NCI-H1105 treated with DMSO at 0.1 percent for 48 hours (cell line): ENCODE results near the gene COPS8.

ENCODE experiments used
- DNase-seq: peaks from one replicate; lab custom pipeline; 2025; lab: John Stamatoyannopoulos, UW

COPS8 gene

DNA sequence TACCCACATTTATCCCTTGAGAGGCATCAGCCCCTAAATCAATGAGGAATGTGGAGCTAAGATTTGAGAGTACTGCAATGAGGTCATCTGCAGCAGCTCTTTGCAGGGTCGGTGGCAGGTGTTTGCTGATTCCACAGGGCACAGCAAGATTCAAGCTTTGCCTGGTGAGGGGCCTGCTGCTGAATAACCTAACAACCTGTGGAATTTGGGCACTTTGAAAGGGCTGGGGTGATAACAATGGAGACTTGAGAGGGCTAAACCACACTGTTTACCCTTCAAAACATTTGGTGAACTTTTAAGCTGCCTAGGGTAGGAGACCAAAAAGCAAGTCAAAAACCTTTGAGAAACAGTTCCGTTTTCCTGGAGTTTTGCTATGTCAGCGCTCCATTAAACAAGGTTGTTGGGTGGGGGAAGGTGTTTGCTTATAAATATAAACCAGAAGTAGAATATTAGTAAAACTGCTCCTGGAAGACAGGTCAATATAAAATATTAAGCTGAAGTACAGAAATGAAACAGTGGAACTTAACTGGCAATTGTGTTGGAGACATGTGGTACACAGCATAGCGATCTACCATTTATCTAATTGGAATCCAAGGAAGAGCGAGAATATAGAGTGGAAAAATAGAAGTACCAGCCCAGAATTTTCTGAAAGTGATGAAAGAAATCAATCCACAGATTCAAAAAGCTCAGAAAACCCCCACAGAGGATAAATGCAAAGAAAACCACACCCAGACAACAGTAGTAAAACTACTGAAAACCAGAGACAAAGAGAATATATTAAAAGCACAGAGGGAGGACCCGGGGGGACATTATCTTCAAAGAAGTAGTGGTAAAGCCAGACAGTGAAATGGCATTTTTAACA is 15.7 kb downstream of the COPS8 start:
- no peak for DNase-seq

DNA sequence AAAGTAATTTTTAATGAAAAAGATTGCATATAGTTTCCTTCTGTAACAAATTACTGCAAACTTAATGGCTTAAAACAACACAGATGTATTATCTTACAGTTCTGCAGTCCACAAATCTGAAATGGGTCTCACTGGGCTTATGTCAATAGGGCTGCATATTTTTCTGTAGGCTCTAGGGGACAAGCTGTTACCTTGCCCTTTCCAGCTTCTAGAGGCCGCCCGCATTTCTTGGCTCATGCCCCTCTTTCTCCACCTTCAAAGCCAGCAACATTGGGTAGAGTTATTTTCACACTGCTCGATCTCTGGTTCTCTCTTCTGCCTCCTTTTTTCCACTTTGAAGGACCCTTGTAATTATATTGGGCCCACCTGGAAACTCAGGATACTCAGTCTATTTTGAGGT is 16.7 kb downstream of the COPS8 start:
- DNase-seq, result no peak

DNA sequence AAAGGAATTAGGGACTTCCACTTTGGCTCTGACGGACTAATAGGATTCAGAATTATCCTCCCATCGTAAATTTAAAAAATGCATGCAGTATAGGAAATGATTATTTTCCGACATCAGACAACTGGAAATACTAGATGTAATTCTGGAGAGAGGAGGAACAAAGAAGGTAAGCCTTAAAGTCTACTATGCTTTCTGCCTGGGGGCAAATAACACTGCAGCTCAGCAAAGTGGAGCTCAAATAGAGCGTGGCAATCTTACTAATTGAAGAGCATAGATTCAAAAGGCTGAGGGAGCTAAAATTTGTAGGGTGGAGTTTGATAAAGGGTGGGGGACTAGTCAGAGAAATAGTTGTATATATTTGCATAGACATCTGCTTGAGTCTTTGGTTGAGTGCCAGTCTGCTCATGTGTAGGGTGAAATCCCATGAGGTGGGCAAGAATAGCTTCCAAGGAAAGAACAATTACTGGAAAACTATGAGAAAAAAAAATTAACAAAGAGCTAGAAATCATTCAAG is 23.8 kb downstream of the COPS8 start:
- no peak for DNase-seq

GRCh38 chr2:237113026-237113795 is 27.5 kb downstream of the COPS8 start:
- no peak for DNase-seq

- DNase-seq, result no peak
These were observed 30.2 kb downstream of the COPS8 start for GRCh38 chr2:237115870-237116269.

- DNase-seq, result no peak
These were observed 30.7 kb downstream of the COPS8 start for GRCh38 chr2:237116431-237116830.

DNA sequence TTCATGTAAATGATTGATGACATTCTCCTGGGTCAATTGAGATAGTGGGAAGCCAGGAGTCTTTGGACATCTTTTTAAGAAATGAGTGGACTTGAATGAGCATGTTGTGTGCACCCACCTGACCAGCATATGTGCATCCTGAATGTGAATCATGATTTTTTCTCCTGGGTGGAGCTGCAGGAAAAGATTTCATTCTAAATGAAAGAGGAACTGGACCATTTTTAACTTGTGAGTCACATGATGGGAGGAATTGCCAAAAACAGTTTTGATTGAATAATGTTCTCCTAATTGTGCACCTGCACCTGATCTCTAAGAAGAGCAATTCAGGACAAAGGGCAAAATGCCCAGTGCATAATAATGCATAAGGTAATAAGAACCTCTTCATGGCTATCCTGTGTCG is 32.3 kb downstream of the COPS8 start:
- peak; percentile 50 for DNase-seq

DNA sequence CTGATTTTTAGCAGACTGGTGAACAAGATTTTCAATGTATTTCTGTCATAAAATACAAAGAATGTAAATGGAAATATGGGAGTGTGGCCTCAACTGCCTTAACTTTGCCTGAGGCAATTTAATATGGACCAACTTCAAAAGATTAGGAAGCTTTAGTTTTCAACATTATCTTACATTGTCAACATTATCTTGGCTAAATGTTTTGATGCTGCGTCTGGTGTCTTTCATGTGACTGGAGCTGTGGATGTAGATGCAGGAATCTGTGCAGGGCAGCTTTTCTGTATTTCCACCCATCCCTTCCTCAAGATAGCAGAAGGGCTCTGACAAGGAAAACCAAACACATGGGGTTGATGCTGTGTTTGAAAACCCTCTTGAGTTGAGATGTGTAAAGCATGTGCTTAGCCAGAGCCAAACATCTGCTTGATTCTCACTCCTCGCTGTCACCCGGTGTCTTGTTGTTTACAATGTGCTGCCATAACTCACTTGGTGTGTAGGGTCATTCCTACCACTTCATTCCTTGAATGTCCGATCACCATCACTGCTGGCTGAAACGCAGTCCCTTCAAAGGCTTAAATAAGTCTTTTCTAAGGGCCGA is 33.0 kb downstream of the COPS8 start:
- no peak for DNase-seq

GRCh38 chr2:237120916-237121315 is 35.2 kb downstream of the COPS8 start:
- DNase-seq, result no peak

GRCh38 chr2:237121321-237121720 is 35.6 kb downstream of the COPS8 start:
- no peak for DNase-seq

GRCh38 chr2:237122214-237122666 is 36.6 kb downstream of the COPS8 start:
- no peak for DNase-seq

DNA sequence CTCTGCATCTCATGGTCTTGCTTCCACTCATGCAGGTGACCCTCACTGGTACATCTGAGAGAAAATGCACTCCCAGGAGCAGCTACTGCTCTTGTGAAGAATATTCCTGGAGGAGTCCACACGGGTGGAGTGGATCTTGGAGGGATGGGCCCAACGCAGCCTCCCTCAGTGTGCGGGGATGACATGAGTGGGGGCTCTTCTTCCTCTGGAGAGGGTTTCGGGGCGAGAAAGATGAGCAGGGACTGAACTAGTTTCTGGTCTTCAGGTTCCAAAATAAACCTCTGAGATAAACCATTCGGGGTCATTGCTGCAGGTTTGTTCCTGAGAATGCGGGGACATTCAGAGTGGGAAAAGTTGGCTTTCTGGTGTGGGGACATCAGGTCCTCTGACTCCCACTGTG is 39.1 kb downstream of the COPS8 start:
- no peak for DNase-seq

DNA sequence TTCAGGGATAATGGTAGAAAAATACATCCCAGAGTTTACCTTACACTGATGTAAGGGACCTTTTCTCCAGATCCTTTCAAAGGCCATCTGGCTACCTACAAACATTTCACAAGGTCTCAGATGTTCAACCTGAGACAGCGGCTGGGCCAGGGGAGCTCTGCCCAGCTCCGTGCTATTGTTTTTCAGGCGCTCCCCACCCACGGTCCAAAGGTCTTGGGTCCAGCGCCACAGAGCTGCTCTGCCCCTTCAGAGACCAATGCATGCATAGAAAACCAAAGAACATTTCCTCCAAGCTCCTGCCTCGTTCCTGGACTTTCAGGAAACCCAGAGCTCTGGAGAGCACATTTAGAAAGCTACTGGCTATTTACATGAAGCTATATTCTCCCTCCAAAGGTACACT is 40.3 kb downstream of the COPS8 start:
- no peak for DNase-seq

- DNase-seq, result no peak
These were observed 41.0 kb downstream of the COPS8 start for GRCh38 chr2:237126519-237127174.

DNA sequence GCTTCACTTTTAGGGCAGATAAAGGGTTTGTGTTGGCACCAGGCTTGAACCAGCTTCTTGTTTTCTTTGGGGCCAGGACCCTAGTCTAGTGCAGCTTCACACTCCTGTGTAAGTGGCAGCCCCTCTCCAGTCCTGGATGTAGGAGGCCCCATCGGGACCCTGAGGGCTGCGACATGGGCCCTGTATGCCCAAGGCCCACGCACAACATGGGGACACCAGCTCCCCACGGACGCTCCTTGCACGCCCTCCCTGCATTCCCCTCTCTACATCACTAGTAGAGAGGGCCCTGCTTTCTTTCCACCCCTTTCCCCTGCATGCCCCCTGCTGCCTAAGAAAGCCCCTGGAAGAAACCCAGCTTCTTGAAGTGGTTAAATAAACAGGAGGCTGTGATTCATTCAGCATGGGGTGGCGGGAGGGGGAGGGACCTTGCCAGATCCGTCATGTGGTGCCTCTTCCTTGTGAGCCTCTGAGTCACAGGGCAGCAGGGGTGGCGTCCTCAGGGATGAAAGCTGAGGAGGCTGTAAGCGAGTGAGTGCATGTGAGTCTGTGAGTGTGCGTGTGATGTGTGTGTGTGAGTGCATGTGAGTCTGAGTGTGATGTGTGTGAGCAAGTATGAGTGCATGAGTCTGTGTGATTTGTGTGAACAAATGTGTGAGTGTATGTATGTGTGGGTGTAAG is 42.5 kb downstream of the COPS8 start:
- no peak for DNase-seq

- DNase-seq, result no peak
These were observed 43.3 kb downstream of the COPS8 start for GRCh38 chr2:237128845-237129592.

GRCh38 chr2:237129625-237130263 is 44.1 kb downstream of the COPS8 start:
- DNase-seq, result no peak

GRCh38 chr2:237130562-237131421 is 45.1 kb downstream of the COPS8 start:
- no peak for DNase-seq
